Left hindlimb (tissue), 1 donor: Measurements from ENCODE around the gene PCP4L1.
"Not testable (repeated sequence)": the region's sequence is repeated elsewhere in the genome, so short reads cannot be mapped to it uniquely, and the experiment has no call there.

Source experiments
- DNase-seq: peaks from one replicate; pipeline ENCODE4 v3.0.0-alpha.2; 2018

The PCP4L1 gene

DNA sequence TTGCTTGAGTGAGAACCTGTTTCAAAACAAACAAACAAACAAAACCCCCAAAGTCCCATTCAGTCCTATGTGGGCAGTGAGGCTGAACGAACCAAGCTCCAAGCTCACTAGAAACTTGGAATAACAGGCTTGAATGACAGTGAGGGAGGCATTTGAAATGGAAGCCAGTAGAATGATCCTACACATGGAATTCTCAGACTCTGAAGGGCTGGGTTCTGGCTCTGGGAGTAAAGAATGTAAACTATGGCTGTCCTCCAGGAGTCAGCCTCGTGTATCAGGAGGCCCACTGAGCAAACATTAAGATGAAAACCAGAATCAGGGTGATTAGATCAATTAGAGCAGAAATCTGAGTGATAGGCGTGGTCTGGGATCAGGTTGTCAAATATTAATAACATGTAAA is 14.9 kb downstream of the PCP4L1 start:
- DNase-seq: no peak

DNA sequence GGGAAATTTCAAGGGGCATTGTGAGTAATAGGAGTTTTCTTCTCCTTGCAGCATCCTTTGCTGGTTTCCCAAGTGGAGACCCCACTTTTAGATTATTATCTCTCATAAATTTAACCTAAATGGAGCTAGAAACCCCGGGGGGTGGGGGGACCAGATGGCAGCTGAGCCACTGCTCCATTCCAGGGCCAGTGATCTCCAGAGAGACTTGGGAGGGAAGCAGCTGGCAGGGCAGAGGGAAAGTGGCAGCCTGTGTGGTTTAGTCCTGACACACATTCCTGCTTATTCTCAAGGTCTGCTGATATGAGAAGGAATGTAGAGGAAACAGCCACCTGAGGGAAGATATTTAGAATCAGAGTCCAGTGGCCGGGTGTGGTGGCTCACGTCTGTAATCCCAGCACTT is 16.3 kb downstream of the PCP4L1 start:
- no peak for DNase-seq

DNA sequence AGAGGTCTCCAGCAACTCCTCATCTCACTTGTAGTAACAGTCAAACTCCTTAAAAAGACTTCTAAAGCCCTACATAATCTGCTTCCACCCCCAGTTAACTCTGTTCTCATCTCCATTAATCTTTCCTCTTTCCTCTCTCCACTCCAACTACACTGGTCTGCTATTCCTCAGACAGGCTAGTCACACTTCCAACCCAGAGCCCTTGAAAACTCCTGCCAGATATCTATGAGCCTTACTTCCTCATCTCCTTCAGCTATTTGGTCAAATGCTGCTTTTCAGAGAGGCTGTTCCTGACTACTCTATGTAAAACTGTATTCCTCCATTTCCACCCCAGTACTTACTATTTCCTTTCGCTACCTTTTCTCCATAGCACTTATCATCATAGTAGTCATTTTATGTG is 24.4 kb downstream of the PCP4L1 start:
- DNase-seq: no peak

DNA sequence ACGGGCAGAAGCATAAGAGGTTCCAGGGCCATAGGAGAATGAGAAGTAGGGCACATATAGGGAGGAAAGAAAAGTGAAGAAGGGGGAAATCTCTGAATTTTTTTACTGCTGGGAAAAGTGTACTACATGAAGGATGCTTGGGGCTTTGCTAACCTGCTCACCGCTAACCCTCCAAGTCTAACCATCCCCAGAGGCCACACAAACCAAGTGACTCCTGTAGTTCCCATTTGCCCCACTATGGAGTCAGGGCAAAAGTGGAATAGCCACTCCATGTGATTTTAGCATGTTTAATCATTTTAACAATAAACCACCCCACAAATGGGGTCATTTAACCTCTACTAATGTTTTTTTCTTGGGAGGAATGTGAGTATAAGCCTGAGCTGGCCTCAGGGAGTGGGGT is 26.6 kb downstream of the PCP4L1 start:
- DNase-seq: no peak

DNA sequence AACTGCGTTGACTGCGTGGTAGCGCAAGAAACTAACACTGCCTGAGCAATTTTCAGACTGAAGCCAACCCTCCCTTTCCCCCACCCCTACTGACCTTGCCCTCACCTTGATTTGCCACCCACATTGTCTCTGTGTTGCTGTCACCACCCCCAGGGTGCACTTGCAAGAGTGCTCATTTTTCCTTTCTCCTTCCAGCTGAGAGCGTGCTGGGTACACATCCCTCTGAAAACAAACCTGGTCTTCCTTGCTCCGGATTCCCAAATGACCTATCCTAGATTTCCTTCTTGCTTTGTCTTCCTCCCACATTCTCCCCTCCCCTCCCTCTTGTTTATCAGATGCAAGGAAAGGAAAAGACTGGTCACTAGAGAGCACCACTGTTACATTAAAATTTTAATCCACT is 27.0 kb downstream of the PCP4L1 start:
- no peak for DNase-seq

DNA sequence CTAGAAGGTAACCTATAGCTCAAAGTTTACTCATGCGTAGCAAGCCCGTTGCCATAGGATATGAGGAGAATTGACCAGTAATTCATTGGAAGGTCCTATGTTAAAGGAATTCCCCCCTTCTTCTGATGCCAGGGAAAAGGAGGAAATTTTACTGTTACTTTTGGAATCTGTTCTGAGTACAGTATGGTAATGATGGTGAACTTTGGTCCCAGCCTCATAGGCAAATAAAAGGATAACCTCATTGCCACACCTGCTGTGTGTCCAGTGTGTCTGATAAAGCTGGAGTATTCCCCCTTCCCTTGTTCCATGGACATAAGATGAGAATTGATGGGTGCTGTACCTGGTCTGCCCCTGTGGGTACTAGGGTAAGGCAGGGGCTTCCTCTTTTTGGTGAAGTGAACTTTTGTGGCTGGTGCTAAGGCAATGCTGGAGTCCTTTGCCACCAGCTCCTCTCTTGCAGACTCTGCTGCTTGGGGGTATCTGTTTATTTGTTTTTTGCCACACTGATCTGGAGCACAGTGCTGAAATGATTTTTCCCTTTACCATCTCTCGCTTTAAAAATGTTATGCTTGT is 29.0 kb downstream of the PCP4L1 start:
- no peak for DNase-seq

DNA sequence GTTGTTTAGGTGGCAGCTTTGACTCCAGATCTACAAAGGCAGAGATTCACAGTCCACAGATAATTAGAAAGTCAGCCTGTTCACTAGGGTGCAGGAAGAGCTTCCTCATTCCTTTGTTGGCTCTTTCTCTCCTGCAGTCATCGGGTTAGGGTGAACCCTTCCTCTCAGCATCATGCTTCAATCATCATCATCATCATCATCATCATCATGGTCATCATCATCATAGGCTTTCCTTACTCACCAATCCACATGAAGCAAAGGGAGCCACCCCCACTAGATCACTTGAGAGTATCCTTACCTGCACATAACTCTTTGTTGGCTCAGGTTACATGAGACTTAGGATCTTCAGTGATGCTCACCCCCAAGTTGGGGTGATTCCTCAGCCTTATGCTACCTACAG is 32.2 kb downstream of the PCP4L1 start:
- no peak for DNase-seq

DNA sequence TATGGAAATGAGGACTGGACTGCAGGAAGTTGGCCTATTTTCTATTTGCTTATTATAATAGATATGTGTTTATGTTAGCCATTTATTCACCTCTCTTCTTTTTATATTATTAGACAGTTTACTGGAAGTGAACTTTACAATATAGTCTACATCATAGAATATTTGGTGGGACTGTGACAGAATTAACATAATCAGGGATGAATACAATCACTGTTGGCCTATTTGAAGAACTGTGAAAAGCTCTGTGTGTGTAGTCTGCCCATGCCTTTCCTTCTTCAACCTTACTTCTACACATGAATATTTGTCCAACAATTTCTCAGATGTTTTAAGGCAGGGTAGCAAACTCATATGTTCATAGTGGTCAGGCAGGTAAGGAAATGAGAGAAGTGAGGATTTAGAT is 38.9 kb downstream of the PCP4L1 start:
- DNase-seq: no peak

DNA sequence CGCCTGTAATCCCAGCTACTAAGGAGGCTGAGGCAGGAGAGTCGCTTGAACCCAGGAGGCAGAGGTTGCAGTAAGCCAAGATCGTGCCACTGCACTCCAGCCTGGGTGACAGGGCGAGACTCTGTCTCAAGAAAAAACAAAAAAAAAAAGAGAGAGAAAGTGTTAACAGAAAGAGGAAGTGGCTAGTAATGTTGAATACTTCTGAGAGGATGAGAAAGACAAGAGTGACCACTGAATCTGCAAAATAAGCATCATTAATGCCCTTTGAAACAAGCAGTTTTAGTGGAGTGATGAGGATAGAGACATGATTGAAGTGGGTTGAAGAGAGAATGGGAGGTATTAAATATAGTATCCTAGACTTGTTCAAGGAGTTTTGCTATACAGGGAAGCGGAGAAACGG is 39.6 kb downstream of the PCP4L1 start:
- no peak for DNase-seq

DNA sequence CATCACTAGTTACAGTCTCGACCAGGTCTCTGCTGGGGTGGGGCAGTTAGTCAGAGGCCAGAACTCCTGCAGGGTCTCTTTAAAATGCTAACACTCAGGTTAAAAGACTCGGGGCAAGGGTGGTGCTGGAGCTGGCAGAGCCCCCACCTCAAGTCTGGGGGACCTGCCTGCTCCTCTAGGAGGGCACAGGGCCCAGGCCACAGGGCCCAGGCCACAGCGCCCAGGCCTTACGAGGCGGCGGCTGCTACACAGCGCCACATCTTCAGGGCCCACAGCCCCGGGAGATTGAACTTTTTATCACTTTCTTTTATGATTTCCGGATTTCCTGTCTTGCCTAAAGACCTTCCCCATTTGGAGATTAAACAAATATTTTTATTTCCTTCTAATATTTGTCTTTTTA is 40.8 kb downstream of the PCP4L1 start:
- DNase-seq: no peak

DNA sequence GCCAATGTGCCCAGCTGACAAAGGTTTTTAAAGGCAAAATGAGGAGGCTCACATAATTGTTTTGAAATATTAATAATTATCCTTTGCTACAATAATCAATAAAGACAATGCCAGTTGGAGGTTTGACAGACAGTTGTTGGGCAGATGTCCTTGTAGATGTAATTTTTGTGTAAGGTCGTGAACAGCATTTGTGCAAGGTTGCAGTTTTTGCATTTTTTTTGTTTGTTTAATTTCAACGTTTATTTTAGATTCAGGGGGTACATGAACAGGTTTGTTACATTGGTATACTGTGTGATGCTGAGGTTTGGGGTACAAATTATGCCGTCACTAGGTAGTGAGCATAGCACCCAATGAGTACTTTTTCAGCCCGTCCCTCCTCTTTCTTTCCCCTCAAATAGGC is 41.9 kb downstream of the PCP4L1 start:
- no peak for DNase-seq

DNA sequence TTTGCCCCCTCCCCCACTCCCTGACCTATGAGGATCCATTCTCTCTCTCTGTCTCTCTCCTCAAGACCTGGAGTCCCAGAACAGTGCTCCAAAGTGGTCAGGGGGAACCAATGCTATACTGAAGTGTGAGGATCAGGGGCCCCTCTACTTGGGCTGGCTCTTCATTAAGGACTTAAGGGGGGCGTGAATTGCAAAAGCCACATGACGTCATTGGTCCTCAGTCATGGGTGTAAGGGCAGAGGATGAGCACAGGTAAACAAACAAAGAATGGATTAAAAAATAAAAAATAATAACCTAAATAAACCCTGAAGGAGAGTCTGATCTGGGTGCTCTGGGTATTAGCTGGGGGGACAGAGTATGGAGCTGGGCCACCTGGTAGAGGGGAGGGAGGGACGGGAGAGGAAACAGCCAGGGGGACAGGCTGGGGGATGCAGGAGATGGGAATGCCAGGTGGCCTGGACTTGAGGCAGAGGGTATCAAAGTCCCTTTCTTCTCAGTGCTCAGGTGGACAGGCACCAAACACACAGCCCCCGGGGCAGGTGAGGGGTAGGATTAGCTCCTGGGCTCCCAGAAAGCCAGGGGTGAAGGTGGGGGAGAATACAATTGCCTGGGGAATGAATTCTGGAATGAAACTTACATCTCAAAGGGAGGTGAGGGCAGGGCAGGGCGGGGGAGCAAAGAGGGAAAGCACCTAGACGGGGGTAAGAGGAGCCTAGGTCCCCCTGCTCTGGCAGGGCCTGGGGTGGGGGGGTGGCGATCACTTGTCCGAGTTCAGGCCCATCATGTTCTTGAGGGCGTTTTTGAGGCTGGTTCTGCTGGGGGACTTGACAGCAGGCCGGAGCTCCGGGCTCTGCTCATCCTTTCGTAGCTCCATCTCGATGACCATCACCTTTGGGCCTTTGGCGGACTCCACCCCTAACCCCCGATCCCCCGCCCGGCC is 46.7 kb downstream of the PCP4L1 start:
- peak; percentile 32 for DNase-seq

DNA sequence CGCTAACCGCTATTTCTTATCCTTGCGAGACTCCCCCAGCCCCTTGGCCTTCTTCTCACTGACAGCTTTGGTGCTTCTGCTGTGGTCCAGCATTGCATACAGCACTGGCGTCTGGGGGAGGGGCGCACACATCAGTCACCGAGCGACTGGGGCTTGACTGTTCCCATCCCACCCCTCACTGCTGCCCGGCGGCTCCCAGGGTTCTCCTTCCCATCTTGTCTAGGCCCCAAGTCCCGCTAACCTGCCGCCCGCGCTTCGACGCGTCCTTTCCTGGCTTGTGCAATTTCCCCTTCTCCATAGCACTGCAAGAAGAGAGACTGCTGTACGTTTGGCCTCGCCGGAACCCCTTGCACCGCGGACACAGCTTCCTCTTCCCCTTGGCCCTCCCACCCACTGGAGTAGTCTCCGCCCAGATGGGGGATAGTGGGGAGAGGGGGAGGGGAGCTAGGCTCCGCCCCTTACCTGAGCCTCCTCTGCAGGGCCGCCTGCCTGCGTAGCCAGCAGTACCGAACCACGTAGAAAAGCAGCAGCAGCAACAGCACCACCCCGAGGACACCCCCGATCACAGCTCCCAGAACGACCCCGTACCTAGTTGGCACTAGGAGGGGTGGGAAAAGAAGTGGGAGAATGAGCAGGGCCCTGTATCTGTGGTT is 47.4 kb downstream of the PCP4L1 start:
- peak; percentile 77 for DNase-seq

DNA sequence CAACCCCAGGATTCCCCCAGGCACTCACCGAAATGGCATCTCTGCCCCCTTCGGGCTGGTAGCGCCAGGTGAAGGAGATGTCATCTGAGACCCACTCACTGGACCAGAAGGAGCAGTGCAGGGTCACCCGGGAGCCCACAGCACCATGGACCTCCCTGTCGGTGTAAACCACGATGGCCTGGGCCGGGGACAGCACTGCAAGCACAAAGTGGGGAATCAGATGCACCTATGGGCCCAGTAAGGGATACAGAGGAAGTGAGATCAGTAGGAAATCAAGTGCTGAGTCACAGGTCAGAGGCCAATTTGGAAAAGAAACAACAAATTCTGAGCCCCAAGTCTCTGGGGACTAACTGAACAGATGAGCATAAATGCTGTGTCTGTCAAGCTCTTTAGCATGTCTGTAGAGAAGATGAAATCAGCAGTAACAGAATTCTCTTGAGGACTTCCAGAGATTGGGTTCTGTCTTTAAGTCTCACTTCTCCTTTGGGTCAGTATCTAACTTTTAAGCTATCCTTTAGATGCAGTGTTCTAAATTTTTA is 48.8 kb downstream of the PCP4L1 start:
- no peak for DNase-seq

DNA sequence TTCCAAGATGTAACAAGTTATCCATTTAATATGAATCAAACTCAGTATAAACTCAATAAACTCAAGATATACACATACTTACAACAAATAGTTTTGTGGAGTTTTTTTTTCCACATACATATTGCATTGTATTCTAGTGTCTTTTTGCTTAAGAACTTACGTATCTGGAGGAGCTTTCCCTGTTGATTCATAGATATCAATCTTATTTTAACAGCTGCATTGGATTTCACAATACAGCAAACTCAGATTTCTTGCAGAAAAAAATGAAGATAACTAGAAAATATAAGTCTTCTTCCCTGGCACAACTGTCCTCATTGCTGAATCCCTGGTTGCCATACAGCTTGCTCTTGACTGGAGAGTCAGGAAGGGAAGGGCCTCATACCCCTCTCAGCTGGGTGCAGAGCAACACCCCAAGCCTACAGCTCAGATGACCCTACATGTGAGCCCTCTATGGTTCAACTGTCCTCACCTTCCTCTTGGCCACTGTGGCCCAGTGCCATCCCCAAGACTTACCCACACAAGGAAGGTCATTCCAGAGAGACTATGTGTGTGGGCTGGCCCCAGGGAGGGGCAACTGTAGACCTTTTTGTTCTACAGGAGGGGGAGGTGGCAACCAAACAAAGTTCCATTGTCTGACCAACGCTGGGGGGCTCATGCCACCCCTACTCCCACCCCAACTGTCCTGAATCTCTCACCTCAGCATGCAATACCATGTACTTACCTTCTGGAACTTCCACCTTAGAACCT is 49.5 kb downstream of the PCP4L1 start:
- no peak for DNase-seq

DNA sequence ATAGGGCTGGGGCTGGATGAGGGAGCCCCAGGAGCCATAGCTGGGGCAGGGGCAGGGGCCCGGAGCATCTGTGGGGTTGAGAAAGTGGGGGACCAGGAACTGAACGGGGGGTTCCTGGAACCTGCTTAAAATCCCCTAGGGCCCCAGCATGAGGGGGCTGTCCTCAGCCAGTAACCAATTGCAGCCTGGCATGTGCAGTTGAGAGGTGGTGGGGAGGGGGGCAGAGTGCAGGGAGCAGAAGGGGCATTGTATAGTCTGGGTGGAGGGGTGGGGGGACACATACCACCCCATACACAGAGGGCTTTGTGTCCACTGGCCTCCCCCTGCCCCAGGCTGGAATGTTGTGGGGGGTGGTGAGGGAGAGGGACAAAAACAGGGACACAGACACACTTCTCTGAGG is 51.3 kb downstream of the PCP4L1 start, which contains the start of gene MPZ:
Gene MPZ (minus strand): TSS at position 101 of the 400 bp plus-strand sequence. CDS start 63 bp downstream, at position 38.
- DNase-seq: no peak

DNA sequence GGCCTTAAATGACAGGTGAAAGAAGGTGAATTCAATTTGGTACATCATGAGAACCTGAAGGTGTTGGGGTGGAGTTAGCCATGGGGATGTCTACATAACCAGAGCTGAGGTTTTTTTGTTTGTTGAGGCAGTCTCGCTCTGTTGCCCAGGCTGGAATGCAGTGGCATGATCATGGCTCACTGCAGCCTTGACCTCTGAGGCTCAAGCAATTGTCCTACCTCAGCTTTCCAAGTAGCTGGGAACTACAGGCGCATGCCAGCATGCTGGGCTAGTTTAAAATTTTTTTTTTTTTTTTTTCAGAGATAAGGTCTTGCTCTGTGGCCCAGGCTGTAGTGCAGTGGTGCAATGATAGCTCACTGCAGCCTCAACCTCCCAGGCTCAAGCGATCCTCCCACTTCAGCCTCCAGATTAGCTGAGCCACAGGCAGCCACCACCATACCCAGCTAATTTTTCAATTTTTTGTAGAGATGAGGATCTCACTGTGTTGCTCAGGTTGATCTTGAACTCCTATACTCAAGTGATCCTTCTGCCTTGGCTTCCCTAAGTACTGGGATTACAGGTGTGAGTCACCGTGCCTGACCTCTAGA is 53.1 kb downstream of the PCP4L1 start:
- no peak for DNase-seq

DNA sequence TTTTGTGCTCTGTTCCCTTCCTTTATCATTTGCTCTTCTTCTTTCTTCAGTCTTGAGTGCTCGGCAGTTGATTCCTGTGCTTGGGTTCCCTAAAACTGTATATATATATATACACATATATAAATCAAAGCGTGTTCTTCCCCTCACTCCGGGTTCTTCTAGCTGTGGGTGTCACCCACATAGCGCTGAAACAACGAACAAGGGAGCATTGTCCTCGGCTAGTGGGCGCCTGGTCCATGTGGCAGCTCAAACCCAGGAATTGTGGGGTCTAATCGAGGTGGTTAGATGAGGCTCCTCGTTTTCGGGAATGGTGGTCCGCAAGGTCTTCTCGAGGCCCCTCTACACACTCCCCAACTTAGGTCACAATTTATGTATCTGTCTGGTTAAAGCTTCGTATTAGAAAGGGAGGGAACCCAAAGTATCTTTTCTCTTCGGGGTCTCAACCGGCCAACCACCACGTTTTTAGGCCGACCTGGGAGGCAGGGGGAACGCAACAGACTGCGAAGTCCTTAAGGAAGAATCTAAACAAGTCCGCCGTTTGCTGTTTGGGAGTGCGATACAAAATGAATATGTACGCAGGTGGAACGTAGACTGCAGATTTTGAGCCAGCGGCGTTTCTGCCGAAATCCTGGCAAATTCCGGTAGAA is 55.1 kb downstream of the PCP4L1 start:
- DNase-seq: no peak

DNA sequence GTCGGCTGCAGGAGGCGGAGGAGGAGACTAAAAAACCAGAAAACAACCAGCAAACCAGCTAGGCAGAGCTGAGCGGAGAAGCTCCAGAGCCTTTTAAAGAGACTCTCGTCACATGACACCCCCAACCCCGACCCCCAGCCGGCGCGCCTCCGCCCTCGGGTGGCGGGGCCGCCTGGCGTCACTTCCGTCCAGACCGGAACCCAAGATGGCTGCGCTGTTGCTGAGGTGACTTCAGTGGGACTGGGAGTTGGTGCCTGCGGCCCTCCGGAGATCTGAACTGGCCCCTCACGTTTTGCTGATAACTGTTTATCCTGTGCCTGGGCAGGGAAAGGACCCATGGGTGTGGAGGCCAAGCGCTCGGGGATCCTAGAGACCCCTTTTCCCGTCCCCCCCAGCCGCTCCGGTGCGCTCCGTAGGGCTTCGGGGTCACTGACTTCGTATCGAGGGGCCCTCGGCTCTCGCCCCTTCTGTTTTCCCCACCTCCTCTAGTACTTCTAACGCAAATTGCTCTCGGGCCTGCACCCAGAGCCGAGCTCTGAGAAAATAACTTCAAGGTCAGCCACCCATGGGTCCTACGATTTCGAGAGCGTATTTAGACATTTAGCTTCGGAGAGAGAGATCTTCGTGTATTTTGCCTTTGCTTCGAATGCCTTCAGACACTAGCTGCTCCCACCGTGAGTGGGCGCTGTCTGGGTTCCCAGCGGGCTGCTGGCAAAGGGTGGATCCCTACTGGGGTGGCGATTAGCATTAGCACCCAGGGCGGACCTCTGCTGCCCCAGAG is 55.8 kb downstream of the PCP4L1 start, which contains the start of gene SDHC:
Gene SDHC (plus strand): TSS at position 181 of the 781 bp plus-strand sequence. CDS start 25 bp downstream, at position 206.
- DNase-seq: peak; percentile 94

DNA sequence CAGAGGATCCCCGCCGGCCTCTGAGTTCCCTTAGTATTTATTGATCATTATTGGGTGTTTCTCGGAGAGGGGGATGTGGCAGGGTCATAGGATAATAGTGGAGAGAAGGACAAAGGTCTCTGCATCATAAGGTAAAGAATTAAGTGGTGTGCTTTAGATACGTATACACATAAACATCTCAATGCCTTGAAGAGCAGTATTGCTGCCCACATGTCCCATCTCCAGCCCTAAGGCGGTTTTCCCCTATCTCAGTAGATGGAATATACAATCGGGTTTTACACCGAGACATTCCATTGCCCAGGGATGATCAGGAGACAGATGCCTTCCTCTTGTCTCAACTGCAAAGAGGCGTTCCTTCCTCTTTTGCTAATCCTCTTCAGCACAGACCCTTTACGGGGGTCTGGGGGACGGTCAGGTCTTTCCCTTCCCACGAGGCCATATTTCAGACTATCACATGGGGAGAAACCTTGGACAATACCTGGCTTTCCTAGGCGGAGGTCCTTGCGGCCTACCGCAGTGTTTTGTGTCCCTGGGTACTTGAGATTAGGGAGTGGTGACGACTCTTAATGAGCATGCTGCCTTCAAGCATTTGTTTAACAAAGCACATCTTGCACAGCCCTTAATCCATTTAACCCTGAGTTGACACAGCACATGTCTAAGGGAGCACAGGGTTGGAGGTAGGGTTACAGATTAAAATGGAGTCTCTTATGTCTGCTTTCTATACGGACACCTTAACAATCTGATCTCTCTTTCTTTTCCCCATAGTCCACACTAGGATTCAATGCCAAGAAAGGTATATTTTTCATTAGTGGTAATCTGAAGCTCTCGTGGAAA is 57.5 kb downstream of the PCP4L1 start:
- not testable (repeated sequence) for DNase-seq
